ENCODE data around the gene STAT3. TPM values are rescaled to one million over a fixed set of nuclear protein-coding genes. Genes with fewer than 3 reads are reported as not detected.
"Not testable (repeated sequence)": the region's sequence is repeated elsewhere in the genome, so short reads cannot be mapped to it uniquely, and the experiment has no call there.

STAT3 gene
- total and polyA plus RNA-seq, 2 experiments from 2014 or later: 152 to 163 TPM

DNA sequence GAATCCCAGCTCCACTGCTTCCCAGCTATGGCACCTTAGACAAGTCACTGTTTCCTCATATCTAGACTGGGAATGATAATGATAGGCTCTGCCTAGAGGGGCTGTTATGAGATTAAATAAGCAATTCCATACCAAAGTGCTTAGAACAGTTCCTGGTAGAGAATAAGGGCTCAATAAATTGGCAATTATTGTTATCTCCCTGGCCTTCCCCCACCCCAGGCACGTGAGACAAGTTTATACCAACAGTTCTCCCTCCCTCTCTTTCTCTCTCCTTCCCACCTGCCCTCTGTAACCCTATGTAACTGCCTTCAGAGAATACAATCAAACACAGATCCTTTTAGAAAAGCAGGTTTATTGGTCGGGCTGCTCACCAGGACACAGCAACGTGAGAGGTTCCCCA is 13.9 kb upstream of the STAT3 start:
- DNase-seq (ENCODE audit: low spot score): peak; percentile 57
- Histone ChIP-seq H3K4me1 (ENCODE audit: insufficient read depth) (peaks cover 20% of the 10 kb centered on the region), H3K36me3 (replicated peaks; ENCODE audit: insufficient read depth, low read depth) (no peaks in the 10 kb centered on the region), H3K27ac (peak overlapping the region; percentile 90), H3K79me2 (peaks cover 3% of the 10 kb centered on the region), H3K9me2 (replicated peaks; ENCODE audit: insufficient read depth) (no peaks in the 10 kb centered on the region), H3K4me2 (peak overlapping the region; percentile 33), H3K27me3 (no peaks in the 10 kb centered on the region), H2AFZ (no peak overlapping the region), H3K4me3 (no peak overlapping the region), H3K9me3 (ENCODE audit: low read depth) (no peaks in the 10 kb centered on the region), H4K20me1 (ENCODE audit: insufficient read depth, poor library complexity, severe bottlenecking) (no peaks in the 10 kb centered on the region)
- TF ChIP-seq EZH2phosphoT487 (IDR thresholded peaks at IDR 0.05; ENCODE audit: low read depth, severe bottlenecking, unreplicated experiment) (no peak), EZH2 (IDR thresholded peaks at IDR 0.05; ENCODE audit: borderline replicate concordance) (no peak)
- TF ChIP-seq, protein P1, sequence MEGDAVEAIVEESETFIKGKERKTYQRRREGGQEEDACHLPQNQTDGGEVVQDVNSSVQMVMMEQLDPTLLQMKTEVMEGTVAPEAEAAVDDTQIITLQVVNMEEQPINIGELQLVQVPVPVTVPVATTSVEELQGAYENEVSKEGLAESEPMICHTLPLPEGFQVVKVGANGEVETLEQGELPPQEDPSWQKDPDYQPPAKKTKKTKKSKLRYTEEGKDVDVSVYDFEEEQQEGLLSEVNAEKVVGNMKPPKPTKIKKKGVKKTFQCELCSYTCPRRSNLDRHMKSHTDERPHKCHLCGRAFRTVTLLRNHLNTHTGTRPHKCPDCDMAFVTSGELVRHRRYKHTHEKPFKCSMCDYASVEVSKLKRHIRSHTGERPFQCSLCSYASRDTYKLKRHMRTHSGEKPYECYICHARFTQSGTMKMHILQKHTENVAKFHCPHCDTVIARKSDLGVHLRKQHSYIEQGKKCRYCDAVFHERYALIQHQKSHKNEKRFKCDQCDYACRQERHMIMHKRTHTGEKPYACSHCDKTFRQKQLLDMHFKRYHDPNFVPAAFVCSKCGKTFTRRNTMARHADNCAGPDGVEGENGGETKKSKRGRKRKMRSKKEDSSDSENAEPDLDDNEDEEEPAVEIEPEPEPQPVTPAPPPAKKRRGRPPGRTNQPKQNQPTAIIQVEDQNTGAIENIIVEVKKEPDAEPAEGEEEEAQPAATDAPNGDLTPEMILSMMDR (IDR thresholded peaks at IDR 0.05; ENCODE audit: poor library complexity): no peak
- 14% methylated on average over 3 of the region's 3 CpGs for whole genome bisulfite sequencing (ENCODE audit: low lambda C conversion rate, missing lambda C conversion rate)

DNA sequence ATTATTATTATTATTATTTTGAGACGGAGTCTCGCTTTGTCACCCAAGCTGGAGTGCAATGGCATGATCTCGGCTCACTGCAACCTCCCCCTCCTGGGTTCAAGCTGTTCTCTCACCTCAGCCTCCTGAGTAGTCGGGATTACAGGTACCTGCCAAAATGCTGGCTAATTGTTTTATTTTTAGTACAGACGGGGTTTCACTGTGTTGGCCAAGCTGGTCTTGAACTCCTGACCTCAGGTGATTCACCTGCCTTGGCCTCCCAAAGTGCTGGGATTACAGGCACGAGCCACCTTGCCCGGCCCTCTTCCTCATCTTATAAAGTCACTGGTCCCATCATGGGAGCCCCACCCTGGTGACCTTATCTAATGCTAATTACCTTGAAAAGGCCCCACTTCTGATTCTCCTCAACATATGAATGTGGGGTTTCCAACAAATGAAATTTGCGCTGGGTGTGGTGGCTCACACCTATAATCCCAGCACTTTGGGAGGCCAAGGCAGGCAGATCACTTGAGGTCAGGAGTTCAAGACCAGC is 12.7 kb upstream of the STAT3 start:
- Histone ChIP-seq H3K27ac (peak overlapping the region; percentile 90), H3K4me1 (ENCODE audit: insufficient read depth) (peaks cover 20% of the 10 kb centered on the region)
- H3K9me3 ChIP-seq (ENCODE audit: low read depth); H3K4me3 ChIP-seq; H3K36me3 ChIP-seq (replicated peaks; ENCODE audit: insufficient read depth, low read depth); H3K27me3 ChIP-seq; H2AFZ ChIP-seq; H3K4me2 ChIP-seq; H4K20me1 ChIP-seq (ENCODE audit: insufficient read depth, poor library complexity, severe bottlenecking); DNase-seq (ENCODE audit: low spot score); H3K79me2 ChIP-seq; H3K9me2 ChIP-seq (replicated peaks; ENCODE audit: insufficient read depth): not testable (repeated sequence)
- WGBS (ENCODE audit: low lambda C conversion rate, missing lambda C conversion rate): 88% methylated on average over 8 of the region's 8 CpGs

GRCh38 chr17:42399948-42400843 is 12.0 kb upstream of the STAT3 start:
- Histone ChIP-seq H4K20me1 (ENCODE audit: insufficient read depth, poor library complexity, severe bottlenecking) (no peaks in the 10 kb centered on the region), H3K27me3 (no peaks in the 10 kb centered on the region), H3K36me3 (replicated peaks; ENCODE audit: insufficient read depth, low read depth) (no peaks in the 10 kb centered on the region), H3K79me2 (no peaks in the 10 kb centered on the region), H3K4me3 (no peak overlapping the region), H3K4me1 (ENCODE audit: insufficient read depth) (peaks cover 20% of the 10 kb centered on the region), H3K9me3 (ENCODE audit: low read depth) (no peaks in the 10 kb centered on the region), H3K27ac (peak overlapping the region; percentile 90), H2AFZ (no peak overlapping the region), H3K9me2 (replicated peaks; ENCODE audit: insufficient read depth) (no peaks in the 10 kb centered on the region), H3K4me2 (no peak overlapping the region)
- TF ChIP-seq EZH2 (IDR thresholded peaks at IDR 0.05; ENCODE audit: borderline replicate concordance): no peak
- TF ChIP-seq, protein P1 (IDR thresholded peaks at IDR 0.05; ENCODE audit: poor library complexity): no peak
- no peak for TF ChIP-seq EZH2phosphoT487 (IDR thresholded peaks at IDR 0.05; ENCODE audit: low read depth, severe bottlenecking, unreplicated experiment)
- WGBS (ENCODE audit: low lambda C conversion rate, missing lambda C conversion rate): 74% methylated on average over 6 of the region's 6 CpGs
- peak; percentile 44 for DNase-seq (ENCODE audit: low spot score)

GRCh38 chr17:42399121-42399520 is 10.9 kb upstream of the STAT3 start:
- no peak overlapping the region for H3K4me2 ChIP-seq

GRCh38 chr17:42395601-42396000 is 7.4 kb upstream of the STAT3 start:
- H3K27ac ChIP-seq; H3K9me2 ChIP-seq (replicated peaks; ENCODE audit: insufficient read depth); H2AFZ ChIP-seq; H4K20me1 ChIP-seq (ENCODE audit: insufficient read depth, poor library complexity, severe bottlenecking); H3K4me2 ChIP-seq; H3K27me3 ChIP-seq; H3K36me3 ChIP-seq (replicated peaks; ENCODE audit: insufficient read depth, low read depth); H3K9me3 ChIP-seq (ENCODE audit: low read depth); H3K4me3 ChIP-seq; H3K79me2 ChIP-seq; H3K4me1 ChIP-seq (ENCODE audit: insufficient read depth); DNase-seq (ENCODE audit: low spot score): not testable (repeated sequence)
- over 99% methylated on average over 8 of the region's 8 CpGs for WGBS (ENCODE audit: low lambda C conversion rate, missing lambda C conversion rate)

More at GRCh38 chr17:42399121-42399520, 10.9 kb upstream of the STAT3 start:
- H3K79me2 ChIP-seq: no peaks in the 10 kb centered on the region
- H3K27ac ChIP-seq: peak overlapping the region; percentile 90
- no peak overlapping the region for H3K4me3 ChIP-seq
- no peaks in the 10 kb centered on the region for H3K9me2 ChIP-seq (replicated peaks; ENCODE audit: insufficient read depth)
- no peak overlapping the region for H2AFZ ChIP-seq
- H3K9me3 ChIP-seq (ENCODE audit: low read depth): no peaks in the 10 kb centered on the region
- H4K20me1 ChIP-seq (ENCODE audit: insufficient read depth, poor library complexity, severe bottlenecking): no peaks in the 10 kb centered on the region
- H3K36me3 ChIP-seq (replicated peaks; ENCODE audit: insufficient read depth, low read depth): no peaks in the 10 kb centered on the region
- WGBS (ENCODE audit: low lambda C conversion rate, missing lambda C conversion rate): 65% methylated on average over 2 of the region's 2 CpGs
- no peak for DNase-seq (ENCODE audit: low spot score)
- peaks cover 20% of the 10 kb centered on the region for H3K4me1 ChIP-seq (ENCODE audit: insufficient read depth)
- no peak for TF ChIP-seq EZH2 (IDR thresholded peaks at IDR 0.05; ENCODE audit: borderline replicate concordance)
- TF ChIP-seq, protein P1 (IDR thresholded peaks at IDR 0.05; ENCODE audit: poor library complexity): no peak
- no peak for TF ChIP-seq EZH2phosphoT487 (IDR thresholded peaks at IDR 0.05; ENCODE audit: low read depth, severe bottlenecking, unreplicated experiment)
- H3K27me3 ChIP-seq: no peaks in the 10 kb centered on the region

All from hepatocyte (in vitro differentiated cells).